OCI-LY7 (cell line): ENCODE data around the gene PITX3. TPM values are rescaled to one million over a fixed set of nuclear protein-coding genes. Genes with fewer than 3 reads are reported as not detected.

Experiments used
- BruUV-seq: library from RNA; stranded (reverse); fragments of 400-500 nt; replicated peaks from 2 replicates; lab custom pipeline; 2021; lab: Mats Ljungman, UMichigan
- CTCF ChIA-PET: fragments of 300-600 bp; sonication (Branson Sonifier 250); formaldehyde crosslinking; loops from one replicate; lab custom pipeline; 2022; ENCODE audit warnings: antibody characterized with exemption; ENCODE audit not compliant: unreplicated experiment; lab: Charles Lee
- POLR2A ChIA-PET: fragments of 300-600 bp; sonication (Branson Sonifier 250); formaldehyde crosslinking; loops from one replicate; lab custom pipeline; 2022; ENCODE audit warnings: antibody characterized with exemption; lab: Charles Lee
- DNase-seq: peaks from one replicate; pipeline ENCODE4 v3.0.0-alpha.2; 2015; ENCODE audit warnings: low spot score
- H2AFZ ChIP-seq: fragments of 200-600 bp; sonication (generic), shearing (Covaris generic); 2 replicates; pipeline ENCODE4 v1.6.1; 2014; ENCODE audit warnings: mild to moderate bottlenecking, antibody characterized with exemption, low read length, moderate library complexity
- H3K27ac ChIP-seq: fragments of 200-600 bp; sonication (generic); 2 replicates; pipeline ENCODE4 v1.5.1; 2014; ENCODE audit warnings: mixed run types, low read depth, mild to moderate bottlenecking, moderate library complexity, low read length, inconsistent platforms; ENCODE audit not compliant: poor library complexity, severe bottlenecking
- H3K36me3 ChIP-seq: fragments of 200-600 bp; sonication (generic); 2 replicates; pipeline ENCODE4 v1.6.1; 2014; ENCODE audit warnings: mild to moderate bottlenecking, antibody characterized with exemption, low read length, moderate library complexity, mixed read lengths; ENCODE audit not compliant: insufficient read depth
- H3K4me1 ChIP-seq: fragments of 200-600 bp; sonication (generic); 2 replicates; pipeline ENCODE4 v1.5.1; 2014; ENCODE audit warnings: mild to moderate bottlenecking, low read length; ENCODE audit not compliant: insufficient read depth, poor library complexity, severe bottlenecking
- H3K4me2 ChIP-seq: fragments of 200-600 bp; sonication (generic); 2 replicates; pipeline ENCODE4 v1.6.1; 2014; ENCODE audit warnings: mild to moderate bottlenecking, low read length
- H3K4me3 ChIP-seq: fragments of 200-600 bp; sonication (generic); 2 replicates; pipeline ENCODE4 v1.5.1; 2014; ENCODE audit warnings: mild to moderate bottlenecking, low read depth, low read length; ENCODE audit not compliant: poor library complexity, severe bottlenecking
- H3K79me2 ChIP-seq: fragments of 200-600 bp; sonication (generic); 2 replicates; pipeline ENCODE4 v1.6.1; 2016; ENCODE audit warnings: low read depth, mild to moderate bottlenecking, low read length, moderate library complexity, mixed read lengths; ENCODE audit not compliant: insufficient read depth
- H3K9me2 ChIP-seq: fragments of 200-600 bp; sonication (generic); 2 replicates; pipeline ENCODE4 v1.6.1; 2016; ENCODE audit warnings: mild to moderate bottlenecking, low read length, mixed read lengths; ENCODE audit not compliant: insufficient read depth
- H3K9me3 ChIP-seq: fragments of 200-600 bp; sonication (generic); 2 replicates; pipeline ENCODE4 v1.6.1; 2014; ENCODE audit warnings: mild to moderate bottlenecking, mixed run types, low read length, mixed read lengths
- H4K20me1 ChIP-seq: fragments of 200-600 bp; sonication (generic); 2 replicates; pipeline ENCODE4 v1.6.1; 2014; ENCODE audit warnings: mild to moderate bottlenecking, antibody characterized with exemption, low read length, moderate library complexity, mixed read lengths; ENCODE audit not compliant: insufficient read depth
- EZH2phosphoT487 ChIP-seq: fragments of 200-600 bp; sonication (generic); IDR thresholded peaks from 2 replicates; pipeline ENCODE4 v1.6.1; 2018; ENCODE audit warnings: low read depth, borderline replicate concordance, mild to moderate bottlenecking, mixed run types, antibody characterized with exemption, low read length, moderate library complexity, mixed read lengths
- intact Hi-C: fragments of 100-400 bp; cut with micrococcal nuclease; formaldehyde crosslinking; loops from one replicate; pipeline ENCODE4 v1.10.0; 2022; ENCODE audit not compliant: unreplicated experiment
- total RNA-seq, 2 experiments: library from RNA; depleted of rRNA in 1 of 2; stranded (reverse); fragments of >200 nt in 1 of 2; shearing (Covaris generic) in 1 of 2; gene quantifications; 2 replicates each; pipeline ENCODE4 v1.2.3, GENCODE V29; 2014 to 2022
- TF ChIP-seq, protein P1 (sequence below): fragments of 200-600 bp; sonication (generic); conservative IDR thresholded peaks from 2 replicates; pipeline ENCODE4 v1.5.1; 2014; ENCODE audit warnings: mild to moderate bottlenecking, antibody characterized with exemption, low read length, moderate library complexity, mixed read lengths

The PITX3 gene
- total RNA-seq, 2 experiments from 2014 or later = not detected

GRCh38 chr10:102275343-102275742, 34.0 kb upstream of the PITX3 start:
- no peak for DNase-seq
- CTCF ChIA-PET = no interaction called here
- no peak overlapping the region for H3K4me3 ChIP-seq
- H2AFZ ChIP-seq = no peak overlapping the region
- TF ChIP-seq, protein P1, sequence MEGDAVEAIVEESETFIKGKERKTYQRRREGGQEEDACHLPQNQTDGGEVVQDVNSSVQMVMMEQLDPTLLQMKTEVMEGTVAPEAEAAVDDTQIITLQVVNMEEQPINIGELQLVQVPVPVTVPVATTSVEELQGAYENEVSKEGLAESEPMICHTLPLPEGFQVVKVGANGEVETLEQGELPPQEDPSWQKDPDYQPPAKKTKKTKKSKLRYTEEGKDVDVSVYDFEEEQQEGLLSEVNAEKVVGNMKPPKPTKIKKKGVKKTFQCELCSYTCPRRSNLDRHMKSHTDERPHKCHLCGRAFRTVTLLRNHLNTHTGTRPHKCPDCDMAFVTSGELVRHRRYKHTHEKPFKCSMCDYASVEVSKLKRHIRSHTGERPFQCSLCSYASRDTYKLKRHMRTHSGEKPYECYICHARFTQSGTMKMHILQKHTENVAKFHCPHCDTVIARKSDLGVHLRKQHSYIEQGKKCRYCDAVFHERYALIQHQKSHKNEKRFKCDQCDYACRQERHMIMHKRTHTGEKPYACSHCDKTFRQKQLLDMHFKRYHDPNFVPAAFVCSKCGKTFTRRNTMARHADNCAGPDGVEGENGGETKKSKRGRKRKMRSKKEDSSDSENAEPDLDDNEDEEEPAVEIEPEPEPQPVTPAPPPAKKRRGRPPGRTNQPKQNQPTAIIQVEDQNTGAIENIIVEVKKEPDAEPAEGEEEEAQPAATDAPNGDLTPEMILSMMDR = no peak
- no peak for TF ChIP-seq EZH2phosphoT487
- H3K79me2 ChIP-seq = peaks cover 15% of the 10 kb centered on the region; the same call in 1 of the 2 replicates
- no peaks in the 10 kb centered on the region for H3K9me2 ChIP-seq
- POLR2A ChIA-PET = no interaction called here
- BruUV-seq = no TSS peak
- no peaks in the 10 kb centered on the region for H3K9me3 ChIP-seq
- peaks cover 18% of the 10 kb centered on the region for H3K36me3 ChIP-seq
- no peak overlapping the region for H3K27ac ChIP-seq
- intact Hi-C loops = no loop called here
- no peak overlapping the region for H3K4me2 ChIP-seq
- peaks cover 11% of the 10 kb centered on the region; the same call in 1 of the 2 replicates for H4K20me1 ChIP-seq
- H3K4me1 ChIP-seq = peaks cover 11% of the 10 kb centered on the region

DNA sequence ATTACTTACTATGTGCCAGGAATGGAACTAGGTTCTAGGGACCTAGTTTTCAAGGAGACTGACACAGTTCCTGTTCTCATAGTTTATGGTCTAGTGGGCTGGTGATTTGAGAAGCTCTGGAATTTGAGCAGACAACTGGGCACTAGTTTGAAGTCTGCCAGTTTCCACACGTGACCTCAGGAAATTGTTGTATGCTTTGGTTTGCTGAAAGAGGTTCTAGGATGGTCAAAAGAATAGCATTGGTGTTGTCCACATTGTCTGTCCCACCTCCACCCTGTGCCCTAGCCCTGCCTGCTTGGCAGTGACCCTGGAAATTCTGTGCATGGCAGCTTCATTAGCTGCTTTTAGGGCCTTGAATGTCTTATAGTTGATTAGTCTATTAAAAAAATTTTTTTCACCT, 32.8 kb upstream of the PITX3 start:
- intact Hi-C loops = no loop called here

DNA sequence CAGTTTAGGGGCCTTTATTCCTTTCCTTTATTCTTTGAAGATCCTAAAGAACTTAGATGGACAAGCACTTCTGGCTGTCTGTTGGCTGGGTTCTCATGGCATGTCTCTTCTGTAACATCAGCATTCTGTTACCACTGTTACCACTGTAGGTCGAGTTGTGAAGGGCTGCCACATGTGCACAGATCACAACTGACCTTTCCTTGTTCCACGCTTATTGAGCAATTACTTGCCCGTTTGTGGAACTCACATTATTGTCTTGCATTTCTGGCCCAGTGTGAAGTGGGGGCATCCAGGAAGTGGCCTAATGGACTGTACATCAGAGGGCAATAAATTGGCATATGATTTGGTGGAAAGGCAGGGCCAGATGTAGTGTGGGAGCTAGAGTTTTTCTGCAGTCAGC, 27.7 kb upstream of the PITX3 start:
- TF ChIP-seq EZH2phosphoT487 = no peak
- TF ChIP-seq, protein P1 = no peak
- BruUV-seq = no TSS peak
- H3K36me3 ChIP-seq = peaks cover 31% of the 10 kb centered on the region
- CTCF ChIA-PET = no interaction called here
- peaks cover 7% of the 10 kb centered on the region; the same call in 1 of the 2 replicates for H4K20me1 ChIP-seq
- intact Hi-C loops = no loop called here
- no peak overlapping the region for H3K4me2 ChIP-seq
- no peak overlapping the region for H3K4me3 ChIP-seq
- H3K4me1 ChIP-seq = peaks cover 6% of the 10 kb centered on the region
- no peaks in the 10 kb centered on the region for H3K9me2 ChIP-seq
- DNase-seq = no peak
- no peak overlapping the region for H3K27ac ChIP-seq
- POLR2A ChIA-PET = interaction anchor here (1.5 kb wide), 1 partner anchor 9 kb away, joined by 6 read pairs; no protein-coding TSS in a partner anchor
- no peaks in the 10 kb centered on the region for H3K9me3 ChIP-seq
- H2AFZ ChIP-seq = no peak overlapping the region
- peaks cover 8% of the 10 kb centered on the region; the same call in 1 of the 2 replicates for H3K79me2 ChIP-seq

More for the DNA sequence above, 32.8 kb upstream of the PITX3 start:
- DNase-seq = no peak
- ChIA-PET CTCF (no interaction called here), POLR2A (interaction anchor here (0.7 kb wide), 1 partner anchor 53 kb away, joined by 3 read pairs; no protein-coding TSS in a partner anchor)
- Histone ChIP-seq H2AFZ (no peak overlapping the region), H3K4me2 (no peak overlapping the region), H3K4me1 (peaks cover 6% of the 10 kb centered on the region), H3K79me2 (peaks cover 15% of the 10 kb centered on the region; the same call in 1 of the 2 replicates), H3K9me3 (no peaks in the 10 kb centered on the region), H3K4me3 (no peak overlapping the region), H3K9me2 (no peaks in the 10 kb centered on the region), H3K27ac (no peak overlapping the region), H3K36me3 (peaks cover 20% of the 10 kb centered on the region), H4K20me1 (peaks cover 11% of the 10 kb centered on the region; the same call in 1 of the 2 replicates)
- TF ChIP-seq EZH2phosphoT487 = no peak
- TF ChIP-seq, protein P1 = no peak
- BruUV-seq = no TSS peak
